TTC549 (cell line): Measurements from ENCODE around the gene OCA2.

Experiments used
- FAIRE-seq: peaks from 2 replicates; lab custom pipeline; 2012; peaks lifted over from hg19 to GRCh38; lab: Jason Lieb, UNC

The OCA2 gene

DNA sequence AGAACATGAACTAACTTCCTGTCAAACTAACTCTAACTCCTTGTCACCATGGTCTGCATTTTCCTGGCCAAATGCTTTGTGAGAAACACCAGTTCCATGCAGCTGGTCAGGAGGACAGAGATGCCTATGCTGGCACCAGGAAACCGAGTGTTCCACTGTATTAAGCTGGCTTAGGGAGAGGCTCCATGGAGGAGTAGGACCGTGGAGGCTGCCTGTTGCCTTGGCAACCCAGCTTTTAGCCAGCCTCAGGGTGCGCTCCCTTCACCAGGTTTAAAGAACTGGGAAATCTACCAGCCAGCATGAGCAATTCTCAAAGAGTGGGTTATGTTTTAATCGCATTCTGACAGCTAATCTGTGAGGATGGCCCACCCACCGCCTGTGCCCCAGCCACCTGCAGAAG, 394.1 kb downstream of the OCA2 start:
- FAIRE-seq = no peak
